Astrocyte (in vitro differentiated cells and primary cell): Measurements from ENCODE around the gene TYMS. TPM values are rescaled to one million over a fixed set of nuclear protein-coding genes. Genes with fewer than 3 reads are reported as not detected.

ENCODE experiments used
- DNase-seq: peaks from one replicate; pipeline ENCODE4 v3.0.0-alpha.2; 2010; ENCODE audit warnings: low read depth
- FAIRE-seq: peaks from 2 replicates; lab custom pipeline; 2011; peaks lifted over from hg19 to GRCh38; lab: Jason Lieb, UNC
- H2AFZ ChIP-seq: 2 replicates; pipeline ENCODE4 v1.6.0; 2012; ENCODE audit warnings: low read depth, low read length, inconsistent platforms
- H3K27ac ChIP-seq: 2 replicates; pipeline ENCODE4 v1.5.1; 2011; ENCODE audit warnings: low read depth, low read length, inconsistent platforms
- H3K27me3 ChIP-seq: 2 replicates; pipeline ENCODE4 v1.6.0; 2011; ENCODE audit warnings: low read length, inconsistent platforms; ENCODE audit not compliant: insufficient read depth
- H3K36me3 ChIP-seq: 2 replicates; pipeline ENCODE4 v1.5.1; 2011; ENCODE audit warnings: low read length, inconsistent platforms; ENCODE audit not compliant: insufficient read depth
- H3K4me1 ChIP-seq: 2 replicates; pipeline ENCODE4 v1.5.1; 2011; ENCODE audit warnings: low read length, inconsistent platforms; ENCODE audit not compliant: insufficient read depth
- H3K4me2 ChIP-seq: 2 replicates; pipeline ENCODE4 v1.6.0; 2012; ENCODE audit warnings: low read length, inconsistent platforms
- H3K4me3 ChIP-seq: 2 replicates; pipeline ENCODE4 v1.5.1; 2011; ENCODE audit warnings: low read depth, mild to moderate bottlenecking, low read length, inconsistent platforms; ENCODE audit not compliant: insufficient read depth
- H3K79me2 ChIP-seq: 2 replicates; pipeline ENCODE4 v1.6.0; 2012; ENCODE audit warnings: mild to moderate bottlenecking, low read length, inconsistent platforms; ENCODE audit not compliant: insufficient read depth
- H3K9ac ChIP-seq: 2 replicates; pipeline ENCODE4 v1.6.0; 2012; ENCODE audit warnings: mild to moderate bottlenecking, low read length, inconsistent platforms
- H3K9me3 ChIP-seq: 2 replicates; pipeline ENCODE4 v1.5.1; 2012; ENCODE audit warnings: low read depth, mild to moderate bottlenecking, low read length, inconsistent platforms; ENCODE audit not compliant: insufficient read depth
- H4K20me1 ChIP-seq: 2 replicates; pipeline ENCODE4 v1.6.0; 2012; ENCODE audit warnings: low read length, inconsistent platforms; ENCODE audit not compliant: insufficient read depth
- H3K27ac Mint-ChIP-seq: one replicate; pipeline ENCODE4 v1.8.0; 2021; ENCODE audit warnings: mild to moderate bottlenecking, mixed read lengths; ENCODE audit not compliant: unreplicated experiment
- H3K27me3 Mint-ChIP-seq: one replicate; pipeline ENCODE4 v1.8.0; 2021; ENCODE audit warnings: low read depth, mixed read lengths; ENCODE audit not compliant: unreplicated experiment
- H3K36me3 Mint-ChIP-seq: one replicate; pipeline ENCODE4 v1.8.0; 2021; ENCODE audit warnings: low read depth, mixed read lengths; ENCODE audit not compliant: unreplicated experiment
- H3K4me1 Mint-ChIP-seq: one replicate; pipeline ENCODE4 v1.8.0; 2021; ENCODE audit warnings: low read depth, mixed read lengths; ENCODE audit not compliant: unreplicated experiment
- H3K4me3 Mint-ChIP-seq: one replicate; pipeline ENCODE4 v1.8.0; 2021; ENCODE audit warnings: mild to moderate bottlenecking, moderate library complexity, mixed read lengths; ENCODE audit not compliant: unreplicated experiment
- H3K9me3 Mint-ChIP-seq: one replicate; pipeline ENCODE4 v1.8.0; 2021; ENCODE audit warnings: mild to moderate bottlenecking, mixed read lengths; ENCODE audit not compliant: unreplicated experiment
- EZH2 ChIP-seq: IDR thresholded peaks from 2 replicates; pipeline ENCODE4 v1.6.1; 2012; ENCODE audit warnings: mild to moderate bottlenecking, low read length, inconsistent platforms; ENCODE audit not compliant: insufficient read depth
- total RNA-seq: library from RNA; stranded (reverse); gene quantifications from 2 replicates; pipeline ENCODE4 v1.2.1, GENCODE V29; 2021
- TF ChIP-seq, protein P1 (sequence below): IDR thresholded peaks from 2 replicates; pipeline ENCODE4 v1.5.1; 2011; ENCODE audit warnings: low read depth, mild to moderate bottlenecking, inconsistent platforms, low read length, moderate library complexity; ENCODE audit not compliant: insufficient read depth

Gene TYMS
- total RNA-seq, 1 donor from 2014 or later, result 38.7 TPM

DNA sequence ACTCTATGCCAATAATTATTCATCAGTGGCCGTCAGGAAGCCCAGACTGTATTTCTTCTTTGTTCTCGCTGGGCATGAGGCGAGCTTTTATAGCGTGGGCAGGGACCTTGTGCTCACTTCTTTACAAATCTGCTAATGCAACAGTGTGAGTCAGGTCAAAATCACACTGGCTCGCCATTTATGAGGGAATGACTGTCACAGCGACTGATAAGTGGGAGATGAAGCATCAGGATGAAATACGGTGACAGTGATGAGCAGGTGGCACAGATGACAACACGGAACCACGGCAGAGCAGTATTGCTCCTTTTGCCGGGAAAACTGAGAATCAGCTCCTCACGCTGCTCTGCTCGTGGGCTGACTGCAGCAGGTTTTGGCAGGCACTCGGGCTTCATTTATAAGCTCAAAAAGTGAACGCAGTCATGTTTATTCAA lies 20.5 kb downstream of the TYMS start:
- no peaks in the 10 kb centered on the region for H3K4me1 ChIP-seq
- Mint-ChIP-seq H3K4me3 (no peak overlapping the region), H3K4me1 (peaks cover 1% of the 10 kb centered on the region), H3K27me3 (no peaks in the 10 kb centered on the region), H3K9me3 (no peaks in the 10 kb centered on the region), H3K27ac (no peak overlapping the region), H3K36me3 (peaks cover 13% of the 10 kb centered on the region)
- DNase-seq, result peak; percentile 49
- H3K9me3 ChIP-seq, result no peaks in the 10 kb centered on the region
- H3K9ac ChIP-seq, result no peak overlapping the region
- H3K27ac ChIP-seq, result no peak overlapping the region
- H4K20me1 ChIP-seq, result no peaks in the 10 kb centered on the region
- TF ChIP-seq, protein P1, sequence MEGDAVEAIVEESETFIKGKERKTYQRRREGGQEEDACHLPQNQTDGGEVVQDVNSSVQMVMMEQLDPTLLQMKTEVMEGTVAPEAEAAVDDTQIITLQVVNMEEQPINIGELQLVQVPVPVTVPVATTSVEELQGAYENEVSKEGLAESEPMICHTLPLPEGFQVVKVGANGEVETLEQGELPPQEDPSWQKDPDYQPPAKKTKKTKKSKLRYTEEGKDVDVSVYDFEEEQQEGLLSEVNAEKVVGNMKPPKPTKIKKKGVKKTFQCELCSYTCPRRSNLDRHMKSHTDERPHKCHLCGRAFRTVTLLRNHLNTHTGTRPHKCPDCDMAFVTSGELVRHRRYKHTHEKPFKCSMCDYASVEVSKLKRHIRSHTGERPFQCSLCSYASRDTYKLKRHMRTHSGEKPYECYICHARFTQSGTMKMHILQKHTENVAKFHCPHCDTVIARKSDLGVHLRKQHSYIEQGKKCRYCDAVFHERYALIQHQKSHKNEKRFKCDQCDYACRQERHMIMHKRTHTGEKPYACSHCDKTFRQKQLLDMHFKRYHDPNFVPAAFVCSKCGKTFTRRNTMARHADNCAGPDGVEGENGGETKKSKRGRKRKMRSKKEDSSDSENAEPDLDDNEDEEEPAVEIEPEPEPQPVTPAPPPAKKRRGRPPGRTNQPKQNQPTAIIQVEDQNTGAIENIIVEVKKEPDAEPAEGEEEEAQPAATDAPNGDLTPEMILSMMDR, result no peak
- H3K36me3 ChIP-seq, result peaks cover 20% of the 10 kb centered on the region
- H3K79me2 ChIP-seq, result no peaks in the 10 kb centered on the region
- H3K4me2 ChIP-seq, result peak overlapping the region; percentile 37
- H3K27me3 ChIP-seq, result no peaks in the 10 kb centered on the region
- FAIRE-seq, result no peak
- H2AFZ ChIP-seq, result peak overlapping the region; percentile 37
- H3K4me3 ChIP-seq, result no peak overlapping the region

DNA sequence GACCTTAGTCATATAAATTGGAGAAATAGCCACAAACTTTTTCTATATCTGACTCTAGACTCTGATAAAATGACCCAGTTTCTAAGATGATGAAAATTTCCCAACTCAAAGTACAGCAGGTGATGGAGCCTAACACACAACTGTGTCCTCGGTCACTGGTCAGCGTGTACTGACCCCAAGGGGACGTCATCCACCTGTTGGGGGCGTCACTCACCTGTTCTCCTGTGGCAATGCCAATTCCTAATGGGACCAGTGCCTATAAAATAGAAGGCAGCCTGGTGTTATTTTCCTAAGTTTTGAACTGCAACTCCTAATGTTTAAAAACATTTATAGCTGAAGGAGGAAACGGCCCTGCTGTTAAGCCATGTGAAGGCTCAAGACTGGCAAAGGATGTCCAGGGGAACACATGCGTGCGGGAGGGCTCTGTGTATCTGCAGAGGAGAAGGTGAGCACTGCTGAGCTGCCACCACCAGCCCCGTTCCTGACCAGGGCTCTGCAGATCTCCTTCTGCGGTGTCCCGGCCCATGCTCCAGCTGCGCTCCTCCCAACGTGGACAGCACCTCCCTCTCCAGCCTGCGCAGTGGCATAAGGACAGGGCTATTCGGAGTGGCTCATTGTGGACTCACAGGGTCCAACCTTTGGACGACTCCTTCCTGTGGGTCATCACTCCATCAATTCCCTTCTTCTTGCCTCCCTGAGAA lies 21.2 kb downstream of the TYMS start:
- Mint-ChIP-seq H3K4me3 (no peak overlapping the region), H3K27ac (no peak overlapping the region), H3K36me3 (peaks cover 13% of the 10 kb centered on the region), H3K9me3 (no peaks in the 10 kb centered on the region), H3K4me1 (peaks cover 1% of the 10 kb centered on the region), H3K27me3 (no peaks in the 10 kb centered on the region)
- Histone ChIP-seq H4K20me1 (no peaks in the 10 kb centered on the region), H3K27me3 (no peaks in the 10 kb centered on the region), H3K79me2 (no peaks in the 10 kb centered on the region), H3K4me3 (no peak overlapping the region), H3K36me3 (peaks cover 20% of the 10 kb centered on the region), H3K4me2 (no peak overlapping the region), H3K4me1 (no peaks in the 10 kb centered on the region), H2AFZ (no peak overlapping the region), H3K9me3 (no peaks in the 10 kb centered on the region), H3K9ac (no peak overlapping the region), H3K27ac (no peak overlapping the region)
- TF ChIP-seq, protein P1, result no peak
- no peak for TF ChIP-seq EZH2
- DNase-seq, result no peak
- FAIRE-seq, result no peak

DNA sequence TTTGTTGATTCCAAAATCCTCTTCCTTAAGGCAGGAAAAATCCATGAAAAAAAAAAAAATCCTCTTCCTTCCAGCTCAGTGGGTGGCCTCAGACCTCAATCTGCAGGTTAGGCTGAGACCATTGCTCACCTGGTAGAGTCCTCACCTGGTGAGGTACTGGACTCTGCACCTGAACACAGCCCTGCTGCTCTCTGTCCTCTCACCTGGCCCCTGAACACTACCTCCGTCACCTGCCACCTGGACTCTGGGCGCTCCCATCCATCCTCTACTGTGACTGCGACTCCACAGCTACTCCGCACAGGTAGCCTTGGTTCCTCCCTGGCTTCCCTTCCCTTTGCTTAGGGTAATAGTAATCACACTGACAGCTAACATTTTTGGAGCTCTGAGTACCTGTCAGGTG lies 22.1 kb downstream of the TYMS start:
- TF ChIP-seq, protein P1, result no peak
- TF ChIP-seq EZH2, result no peak
- H3K27me3 ChIP-seq, result no peaks in the 10 kb centered on the region
- no peaks in the 10 kb centered on the region for H3K79me2 ChIP-seq
- Mint-ChIP-seq H3K4me1 (peaks cover 1% of the 10 kb centered on the region), H3K27me3 (no peaks in the 10 kb centered on the region), H3K9me3 (no peaks in the 10 kb centered on the region), H3K4me3 (no peak overlapping the region), H3K27ac (no peak overlapping the region), H3K36me3 (peaks cover 13% of the 10 kb centered on the region)
- no peak overlapping the region for H3K4me3 ChIP-seq
- no peaks in the 10 kb centered on the region for H3K9me3 ChIP-seq
- no peak overlapping the region for H2AFZ ChIP-seq
- no peak overlapping the region for H3K9ac ChIP-seq
- H4K20me1 ChIP-seq, result no peaks in the 10 kb centered on the region
- H3K36me3 ChIP-seq, result peaks cover 14% of the 10 kb centered on the region
- DNase-seq (no peak), FAIRE-seq (no peak)
- H3K4me1 ChIP-seq, result no peaks in the 10 kb centered on the region
- H3K27ac ChIP-seq, result no peak overlapping the region
- H3K4me2 ChIP-seq, result no peak overlapping the region
